Mucosa of descending colon (tissue), 3 donors: ENCODE results near the gene MCUB. TPM values are rescaled to one million over a fixed set of nuclear protein-coding genes. Genes with fewer than 3 reads are reported as not detected.
"Not testable (repeated sequence)": the region's sequence is repeated elsewhere in the genome, so short reads cannot be mapped to it uniquely, and the experiment has no call there.

Source experiments
- ATAC-seq: fragments of 200-7000 bp; cut with Tn5 transposase; one replicate; pipeline ENCODE4 v1.9.1; 2020; ENCODE audit warnings: mild to moderate bottlenecking, moderate library complexity
- DNase-seq, 3 donors: peaks; one replicate each; pipeline ENCODE4 v3.0.0-alpha.2; 2020
- H3K36me3 ChIP-seq: fragments of 200-600 bp; one replicate; pipeline ENCODE4 v1.8.0; 2021; ENCODE audit warnings: low read depth, mild to moderate bottlenecking
- H3K4me1 ChIP-seq: fragments of 200-600 bp; one replicate; pipeline ENCODE4 v1.8.0; 2021; ENCODE audit warnings: low read depth, mild to moderate bottlenecking
- H3K4me3 ChIP-seq: fragments of 200-600 bp; one replicate; pipeline ENCODE4 v1.8.0; 2021; ENCODE audit warnings: mild to moderate bottlenecking
- H3K9me3 ChIP-seq: fragments of 200-600 bp; one replicate; pipeline ENCODE4 v1.8.0; 2021; ENCODE audit warnings: mild to moderate bottlenecking
- intact Hi-C, 2 donors: fragments of 100-400 bp; cut with DNase I in 1 of 2; cut with micrococcal nuclease in 1 of 2; formaldehyde crosslinking; loops; one replicate each; pipeline versions ENCODE4 v1.11.0 to v1.11.1; 2022; cut with DNase I, micrococcal nuclease
- total RNA-seq, 3 donors: library from RNA; stranded (reverse); fragmentation: NEBNext Ultra II Directional in 2 of 3; extraction: Animal tissue kit (Norgen Biotek cat#: 25700) in 2 of 3; gene quantifications; one replicate each; pipeline versions ENCODE4 v1.2.1 to v1.2.4, GENCODE V29; 2021 to 2023
- TF ChIP-seq, protein P1 (sequence below): fragments of 200-600 bp; IDR thresholded peaks from one replicate; pipeline ENCODE4 v1.8.0; 2022; ENCODE audit warnings: antibody characterized with exemption, mild to moderate bottlenecking
- donor health status: DM: no; HTN: no; CAD: no; lungs with moderate emphysema.
- donor health status: DM: no; HTN: no; CAD: no.
- donor health status: DM: no; HTN: yes; CAD: no.

MCUB gene
- total RNA-seq, 3 donors from 2014 or later = 2.7 to 11.5 (median 6.6) TPM

DNA sequence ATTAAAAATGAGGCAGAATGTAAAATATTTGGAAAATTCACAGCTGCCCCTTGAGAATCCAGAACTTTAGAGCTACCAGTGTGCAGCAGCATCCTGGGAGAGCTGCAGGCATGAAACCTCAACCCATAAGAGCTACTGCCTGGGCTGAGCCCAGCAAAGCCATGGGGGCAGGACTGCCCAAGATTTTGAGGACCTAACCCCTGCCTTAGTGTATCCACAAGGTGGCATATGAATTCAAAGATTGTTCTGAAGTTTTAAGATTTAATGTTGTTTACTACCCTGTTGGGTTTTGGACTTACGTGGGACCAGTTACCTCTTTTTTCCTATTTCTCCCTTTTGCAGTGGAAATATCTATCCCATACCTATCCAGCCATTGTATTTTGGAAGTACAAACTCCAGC lies 116.8 kb downstream of the MCUB start:
- intact Hi-C loops = no loop called here
- TF ChIP-seq, protein P1, sequence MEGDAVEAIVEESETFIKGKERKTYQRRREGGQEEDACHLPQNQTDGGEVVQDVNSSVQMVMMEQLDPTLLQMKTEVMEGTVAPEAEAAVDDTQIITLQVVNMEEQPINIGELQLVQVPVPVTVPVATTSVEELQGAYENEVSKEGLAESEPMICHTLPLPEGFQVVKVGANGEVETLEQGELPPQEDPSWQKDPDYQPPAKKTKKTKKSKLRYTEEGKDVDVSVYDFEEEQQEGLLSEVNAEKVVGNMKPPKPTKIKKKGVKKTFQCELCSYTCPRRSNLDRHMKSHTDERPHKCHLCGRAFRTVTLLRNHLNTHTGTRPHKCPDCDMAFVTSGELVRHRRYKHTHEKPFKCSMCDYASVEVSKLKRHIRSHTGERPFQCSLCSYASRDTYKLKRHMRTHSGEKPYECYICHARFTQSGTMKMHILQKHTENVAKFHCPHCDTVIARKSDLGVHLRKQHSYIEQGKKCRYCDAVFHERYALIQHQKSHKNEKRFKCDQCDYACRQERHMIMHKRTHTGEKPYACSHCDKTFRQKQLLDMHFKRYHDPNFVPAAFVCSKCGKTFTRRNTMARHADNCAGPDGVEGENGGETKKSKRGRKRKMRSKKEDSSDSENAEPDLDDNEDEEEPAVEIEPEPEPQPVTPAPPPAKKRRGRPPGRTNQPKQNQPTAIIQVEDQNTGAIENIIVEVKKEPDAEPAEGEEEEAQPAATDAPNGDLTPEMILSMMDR = no peak
- ATAC-seq (no peak), DNase-seq (no peak)
- Histone ChIP-seq H3K4me3 (no peak overlapping the region), H3K9me3 (peaks cover 4% of the 10 kb centered on the region), H3K36me3 (no peaks in the 10 kb centered on the region), H3K4me1 (no peaks in the 10 kb centered on the region)

DNA sequence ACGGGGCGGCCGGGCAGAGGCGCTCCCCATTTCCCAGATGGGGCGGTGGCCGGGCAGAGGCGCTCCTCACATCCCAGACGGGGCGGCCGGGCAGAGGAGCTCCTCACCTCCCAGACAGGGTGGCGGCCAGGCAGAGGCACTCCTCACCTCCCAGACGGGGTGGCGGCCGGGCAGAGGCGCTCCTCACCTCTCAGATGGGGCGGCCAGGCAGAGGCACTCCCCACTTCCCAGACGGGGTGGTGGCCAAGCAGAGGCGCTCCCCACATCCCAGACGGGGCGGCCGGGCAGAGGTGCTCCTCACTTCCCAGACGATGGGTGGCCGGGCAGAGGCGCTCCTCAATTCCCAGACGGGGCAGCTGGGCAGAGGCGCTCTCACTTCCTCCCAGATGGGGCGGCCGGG lies 118.4 kb downstream of the MCUB start:
- intact Hi-C loops, H3K36me3 ChIP-seq, ATAC-seq, H3K4me3 ChIP-seq, H3K4me1 ChIP-seq, H3K9me3 ChIP-seq, DNase-seq: not testable (repeated sequence)

DNA sequence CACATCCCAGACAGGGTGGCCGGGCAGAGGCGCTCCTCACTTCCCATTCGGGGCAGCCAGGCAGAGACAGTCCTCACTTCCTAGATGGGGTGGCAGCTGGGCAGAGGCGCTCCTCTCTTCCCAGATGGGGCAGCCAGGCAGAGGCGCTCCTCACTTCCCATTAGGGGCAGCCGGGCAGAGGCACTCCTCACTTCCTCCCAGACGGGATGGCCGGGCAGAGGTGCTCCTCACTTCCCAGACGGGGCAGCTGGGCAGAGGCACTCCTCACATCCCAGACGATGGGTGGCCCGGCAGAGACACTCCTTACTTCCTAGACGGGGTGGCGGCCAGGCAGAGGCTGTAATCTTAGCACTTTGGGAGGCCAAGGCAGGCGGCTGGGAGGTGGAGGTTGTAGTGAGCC lies 118.9 kb downstream of the MCUB start:
- ATAC-seq, H3K4me1 ChIP-seq, H3K36me3 ChIP-seq, H3K9me3 ChIP-seq, DNase-seq, H3K4me3 ChIP-seq, intact Hi-C loops: not testable (repeated sequence)

DNA sequence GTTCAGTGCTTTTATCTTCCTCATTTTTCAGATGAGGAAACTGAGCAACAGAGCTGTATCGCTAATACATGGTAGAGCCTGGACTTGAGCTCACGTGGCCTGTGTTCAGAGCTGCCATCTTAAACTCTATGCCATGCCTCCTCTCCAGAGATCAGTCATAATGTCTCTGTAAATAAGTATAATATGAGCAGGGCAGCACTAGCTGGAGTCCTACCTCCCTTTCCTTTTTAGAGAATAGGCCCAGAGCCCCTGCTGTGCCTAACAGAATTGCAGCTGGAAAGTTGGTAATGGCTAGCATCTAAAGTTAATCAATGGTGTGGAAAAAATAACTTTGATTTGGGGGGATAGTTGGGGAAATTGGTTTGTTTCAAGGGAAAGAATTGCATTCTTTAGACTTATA lies 122.8 kb downstream of the MCUB start:
- Histone ChIP-seq H3K9me3 (peaks cover 4% of the 10 kb centered on the region), H3K4me1 (no peaks in the 10 kb centered on the region), H3K36me3 (no peaks in the 10 kb centered on the region), H3K4me3 (no peak overlapping the region)
- TF ChIP-seq, protein P1 = no peak
- DNase-seq (no peak), ATAC-seq (no peak)
- intact Hi-C loops = no loop called here

DNA sequence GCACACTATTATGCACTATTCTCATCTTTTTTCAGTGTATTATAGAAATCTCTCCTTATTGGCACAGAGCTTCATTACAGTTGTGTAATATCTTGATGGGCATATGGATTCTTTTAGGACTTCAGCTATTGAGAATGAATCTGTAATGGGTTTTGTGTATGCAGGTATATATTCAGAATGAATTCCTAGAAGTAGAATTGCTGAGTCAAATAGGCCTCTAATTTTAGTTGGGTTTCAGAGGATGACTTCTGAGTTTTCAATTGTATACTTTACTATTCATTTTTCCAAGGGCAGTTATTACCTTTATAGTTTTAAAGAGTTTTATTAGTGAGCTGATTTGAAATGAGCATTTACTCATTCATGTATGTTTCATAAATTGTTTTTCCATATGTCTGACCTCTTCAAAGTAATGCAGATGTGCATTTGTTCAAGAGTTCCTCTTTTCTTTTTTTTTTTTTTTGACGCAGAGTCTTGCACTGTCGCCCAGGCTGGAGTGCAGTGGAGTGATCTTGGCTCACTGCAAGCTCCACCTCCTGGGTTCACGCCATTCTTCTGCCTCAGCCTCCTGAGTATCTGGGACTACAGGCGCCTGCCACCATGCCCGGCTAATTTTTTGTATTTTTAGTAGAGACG lies 123.7 kb downstream of the MCUB start:
- TF ChIP-seq, protein P1 = no peak
- Histone ChIP-seq H3K36me3 (no peaks in the 10 kb centered on the region), H3K4me3 (no peak overlapping the region), H3K9me3 (peaks cover 4% of the 10 kb centered on the region), H3K4me1 (no peaks in the 10 kb centered on the region)
- intact Hi-C loops = no loop called here
- no peak for DNase-seq
- ATAC-seq = no peak

DNA sequence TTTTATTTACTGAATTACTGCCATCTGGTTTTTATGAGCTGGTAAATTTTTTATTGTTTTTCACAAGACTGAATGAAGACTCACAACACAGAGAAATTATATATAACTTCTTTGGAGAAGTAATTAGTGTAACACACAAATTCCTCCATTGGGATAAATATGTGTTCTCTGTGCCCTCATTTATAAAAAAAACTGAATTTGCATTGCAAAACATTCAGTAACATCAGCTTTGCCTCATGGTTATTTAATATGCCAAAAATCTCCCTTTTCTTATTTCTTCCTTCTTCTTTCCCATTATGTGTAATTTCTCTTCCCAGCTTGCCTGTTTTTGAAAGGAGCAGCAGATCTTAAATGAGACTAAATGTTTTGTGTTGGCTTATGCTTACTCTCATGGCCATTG lies 124.7 kb downstream of the MCUB start:
- no peaks in the 10 kb centered on the region for H3K36me3 ChIP-seq
- no peak overlapping the region for H3K4me3 ChIP-seq
- intact Hi-C loops = no loop called here
- H3K4me1 ChIP-seq = no peaks in the 10 kb centered on the region
- DNase-seq = no peak
- no peaks in the 10 kb centered on the region for H3K9me3 ChIP-seq
- TF ChIP-seq, protein P1 = no peak
- ATAC-seq = no peak
